ENCODE data around the gene AUTS2.

Gene AUTS2

GRCh38 chr7:70031245-70031644, 433.0 kb downstream of the AUTS2 start:
- H3K27ac ChIP-seq, result no peak overlapping the region
- no peak for DNase-seq (ENCODE audit: low read depth, low spot score)

GRCh38 chr7:70032649-70033048, 434.4 kb downstream of the AUTS2 start:
- H3K27ac ChIP-seq, result no peak overlapping the region
- DNase-seq (ENCODE audit: low read depth, low spot score), result no peak

- H3K27ac ChIP-seq, result no peak overlapping the region
- no peak for DNase-seq (ENCODE audit: low read depth, low spot score)
Observed at GRCh38 chr7:70033226-70033625, 435.0 kb downstream of the AUTS2 start.

GRCh38 chr7:70034999-70035398, 436.7 kb downstream of the AUTS2 start:
- DNase-seq (ENCODE audit: low read depth, low spot score), result no peak
- H3K27ac ChIP-seq, result no peak overlapping the region

GRCh38 chr7:70035519-70035918, 437.2 kb downstream of the AUTS2 start:
- DNase-seq (ENCODE audit: low read depth, low spot score), result no peak
- no peak overlapping the region for H3K27ac ChIP-seq

GRCh38 chr7:70035955-70036354, 437.7 kb downstream of the AUTS2 start:
- no peak overlapping the region for H3K27ac ChIP-seq
- no peak for DNase-seq (ENCODE audit: low read depth, low spot score)

GRCh38 chr7:70036695-70037094, 438.4 kb downstream of the AUTS2 start:
- DNase-seq (ENCODE audit: low read depth, low spot score), result no peak
- H3K27ac ChIP-seq, result no peak overlapping the region

GRCh38 chr7:70037171-70037933, 439.1 kb downstream of the AUTS2 start:
- no peak overlapping the region for H3K27ac ChIP-seq
- no peak for DNase-seq (ENCODE audit: low read depth, low spot score)

GRCh38 chr7:70040051-70040450, 441.8 kb downstream of the AUTS2 start:
- no peak overlapping the region for H3K27ac ChIP-seq
- DNase-seq (ENCODE audit: low read depth, low spot score), result no peak

- H3K27ac ChIP-seq, result no peak overlapping the region
- DNase-seq (ENCODE audit: low read depth, low spot score), result no peak
Observed at GRCh38 chr7:70040970-70041766, 442.9 kb downstream of the AUTS2 start.

- peak; percentile 48 for DNase-seq (ENCODE audit: low read depth, low spot score)
- H3K27ac ChIP-seq, result no peak overlapping the region
Observed at GRCh38 chr7:70042533-70042932, 444.3 kb downstream of the AUTS2 start.

- no peak for DNase-seq (ENCODE audit: low read depth, low spot score)
- H3K27ac ChIP-seq, result no peak overlapping the region
Observed at GRCh38 chr7:70043015-70043538, 444.8 kb downstream of the AUTS2 start.

- no peak for DNase-seq (ENCODE audit: low read depth, low spot score)
- H3K27ac ChIP-seq, result no peak overlapping the region
Observed at GRCh38 chr7:70044064-70044463, 445.8 kb downstream of the AUTS2 start.

- no peak for DNase-seq (ENCODE audit: low read depth, low spot score)
- no peak overlapping the region for H3K27ac ChIP-seq
Observed at GRCh38 chr7:70044525-70044924, 446.2 kb downstream of the AUTS2 start.

- no peak for DNase-seq (ENCODE audit: low read depth, low spot score)
- no peak overlapping the region for H3K27ac ChIP-seq
Observed at GRCh38 chr7:70044981-70045380, 446.7 kb downstream of the AUTS2 start.

- DNase-seq (ENCODE audit: low read depth, low spot score), result no peak
- H3K27ac ChIP-seq, result no peak overlapping the region
Observed at GRCh38 chr7:70047384-70047783, 449.1 kb downstream of the AUTS2 start.

GRCh38 chr7:70047891-70048448, 449.7 kb downstream of the AUTS2 start:
- DNase-seq (ENCODE audit: low read depth, low spot score), result no peak
- no peak overlapping the region for H3K27ac ChIP-seq

GRCh38 chr7:70051726-70052125, 453.5 kb downstream of the AUTS2 start:
- no peak for DNase-seq (ENCODE audit: low read depth, low spot score)
- H3K27ac ChIP-seq, result no peak overlapping the region

- no peak for DNase-seq (ENCODE audit: low read depth, low spot score)
- no peak overlapping the region for H3K27ac ChIP-seq
Observed at GRCh38 chr7:70052691-70053090, 454.4 kb downstream of the AUTS2 start.

- DNase-seq (ENCODE audit: low read depth, low spot score), result no peak
- no peak overlapping the region for H3K27ac ChIP-seq
Observed at GRCh38 chr7:70053421-70053820, 455.1 kb downstream of the AUTS2 start.

- no peak for DNase-seq (ENCODE audit: low read depth, low spot score)
- no peak overlapping the region for H3K27ac ChIP-seq
Observed at GRCh38 chr7:70053989-70054388, 455.7 kb downstream of the AUTS2 start.
